Measurements from ENCODE around the gene PPP1R1C.

The PPP1R1C gene

DNA sequence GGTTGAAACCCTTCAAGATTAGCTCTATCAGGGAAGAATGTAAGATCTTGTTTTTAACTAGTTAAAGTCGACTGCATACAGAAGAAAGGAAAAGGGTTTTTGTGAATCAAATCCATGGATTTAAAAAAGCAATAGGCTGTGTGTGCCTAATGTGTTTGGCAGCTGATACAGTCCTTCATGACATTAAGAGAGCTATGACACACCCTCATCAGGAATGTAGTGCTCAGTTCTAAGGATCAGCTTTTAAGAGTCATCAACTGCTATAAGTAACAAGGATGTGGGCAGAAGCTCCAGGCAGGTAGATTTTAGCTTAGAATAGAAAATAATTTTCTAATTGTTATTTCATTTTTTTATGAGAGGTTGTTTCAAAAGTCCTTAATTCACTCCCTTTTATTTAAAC, 52.9 kb downstream of the PPP1R1C start:
- Histone ChIP-seq H3K27ac (ENCODE audit: low read depth, low read length) (no peak overlapping the region), H3K36me3 (ENCODE audit: control insufficient read depth, low read length) (no peaks in the 10 kb centered on the region), H3K4me3 (ENCODE audit: low read length) (no peak overlapping the region), H3K79me2 (ENCODE audit: control insufficient read depth, low read length) (no peaks in the 10 kb centered on the region), H4K20me1 (ENCODE audit: control insufficient read depth, insufficient read depth, low read depth, low read length) (no peaks in the 10 kb centered on the region), H3F3A (ENCODE audit: control insufficient read depth, insufficient read depth) (no peaks in the 10 kb centered on the region), H3K9me2 (replicated peaks; ENCODE audit: control insufficient read depth, low read length) (no peaks in the 10 kb centered on the region), H3K4me1 (ENCODE audit: control insufficient read depth, low read length) (peaks cover 9% of the 10 kb centered on the region), H3K4me2 (ENCODE audit: low read length) (no peak overlapping the region), H3K27me3 (ENCODE audit: control insufficient read depth, low read length) (no peaks in the 10 kb centered on the region), H3K9me3 (ENCODE audit: control insufficient read depth, insufficient read depth, low read length) (no peaks in the 10 kb centered on the region)
- TF ChIP-seq, protein P1, sequence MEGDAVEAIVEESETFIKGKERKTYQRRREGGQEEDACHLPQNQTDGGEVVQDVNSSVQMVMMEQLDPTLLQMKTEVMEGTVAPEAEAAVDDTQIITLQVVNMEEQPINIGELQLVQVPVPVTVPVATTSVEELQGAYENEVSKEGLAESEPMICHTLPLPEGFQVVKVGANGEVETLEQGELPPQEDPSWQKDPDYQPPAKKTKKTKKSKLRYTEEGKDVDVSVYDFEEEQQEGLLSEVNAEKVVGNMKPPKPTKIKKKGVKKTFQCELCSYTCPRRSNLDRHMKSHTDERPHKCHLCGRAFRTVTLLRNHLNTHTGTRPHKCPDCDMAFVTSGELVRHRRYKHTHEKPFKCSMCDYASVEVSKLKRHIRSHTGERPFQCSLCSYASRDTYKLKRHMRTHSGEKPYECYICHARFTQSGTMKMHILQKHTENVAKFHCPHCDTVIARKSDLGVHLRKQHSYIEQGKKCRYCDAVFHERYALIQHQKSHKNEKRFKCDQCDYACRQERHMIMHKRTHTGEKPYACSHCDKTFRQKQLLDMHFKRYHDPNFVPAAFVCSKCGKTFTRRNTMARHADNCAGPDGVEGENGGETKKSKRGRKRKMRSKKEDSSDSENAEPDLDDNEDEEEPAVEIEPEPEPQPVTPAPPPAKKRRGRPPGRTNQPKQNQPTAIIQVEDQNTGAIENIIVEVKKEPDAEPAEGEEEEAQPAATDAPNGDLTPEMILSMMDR (IDR thresholded peaks at IDR 0.05; ENCODE audit: low read depth, low read length, poor library complexity, severe bottlenecking): no peak
- no peak for TF ChIP-seq EZH2phosphoT487 (IDR thresholded peaks at IDR 0.05; ENCODE audit: borderline replicate concordance, low read length)

DNA sequence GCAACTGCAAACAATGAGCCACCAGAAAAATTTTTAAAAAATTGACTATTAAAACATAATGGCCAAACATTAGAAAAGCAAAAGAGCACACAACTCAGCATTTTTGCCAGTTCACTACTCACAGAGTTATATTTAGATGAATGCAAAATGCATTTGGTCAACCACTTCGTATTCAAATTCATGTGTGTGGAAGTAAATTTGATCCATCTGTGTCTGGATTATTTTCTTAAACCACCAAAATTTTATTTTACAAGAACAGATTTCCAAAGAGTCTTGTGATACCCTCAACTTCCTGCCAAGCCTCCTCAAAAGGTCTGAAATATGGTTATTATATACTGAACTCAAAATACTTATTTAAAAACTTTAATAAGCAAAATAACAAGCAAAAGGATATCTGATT, 57.4 kb downstream of the PPP1R1C start:
- TF ChIP-seq, protein P1 (IDR thresholded peaks at IDR 0.05; ENCODE audit: low read depth, low read length, poor library complexity, severe bottlenecking): no peak
- no peak for TF ChIP-seq EZH2phosphoT487 (IDR thresholded peaks at IDR 0.05; ENCODE audit: borderline replicate concordance, low read length)
- H3K9me3 ChIP-seq (ENCODE audit: control insufficient read depth, insufficient read depth, low read length): no peaks in the 10 kb centered on the region
- no peaks in the 10 kb centered on the region for H3K36me3 ChIP-seq (ENCODE audit: control insufficient read depth, low read length)

DNA sequence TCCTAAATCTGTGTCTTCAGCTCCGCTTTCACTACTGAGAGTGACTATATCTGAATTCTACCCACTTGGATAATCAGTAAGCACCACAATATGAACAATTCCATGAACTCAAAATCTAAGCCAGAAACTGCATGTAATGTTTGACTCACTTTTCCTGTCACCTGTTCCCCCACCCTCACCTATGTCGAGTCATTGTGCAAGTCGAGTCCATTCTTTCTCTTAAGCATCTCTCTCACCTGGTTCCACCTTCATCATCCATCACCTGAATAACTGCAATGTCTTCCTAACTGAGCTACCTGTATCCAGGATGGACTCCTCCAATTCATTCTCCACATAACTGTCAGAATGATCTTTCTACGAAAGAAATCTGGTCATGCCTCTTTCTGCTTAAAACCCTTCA, 58.2 kb downstream of the PPP1R1C start:
- H3K4me1 ChIP-seq (ENCODE audit: control insufficient read depth, low read length): peaks cover 9% of the 10 kb centered on the region
- H3K9me3 ChIP-seq (ENCODE audit: control insufficient read depth, insufficient read depth, low read length): no peaks in the 10 kb centered on the region
- TF ChIP-seq, protein P1 (IDR thresholded peaks at IDR 0.05; ENCODE audit: low read depth, low read length, poor library complexity, severe bottlenecking): no peak
- TF ChIP-seq EZH2phosphoT487 (IDR thresholded peaks at IDR 0.05; ENCODE audit: borderline replicate concordance, low read length): no peak
- H3K27me3 ChIP-seq (ENCODE audit: control insufficient read depth, low read length): no peaks in the 10 kb centered on the region
- no peak overlapping the region for H3K4me2 ChIP-seq (ENCODE audit: low read length)
- H3K4me3 ChIP-seq (ENCODE audit: low read length): no peak overlapping the region
- no peak overlapping the region for H3K27ac ChIP-seq (ENCODE audit: low read depth, low read length)
- H3K9me2 ChIP-seq (replicated peaks; ENCODE audit: control insufficient read depth, low read length): no peaks in the 10 kb centered on the region
- H3K36me3 ChIP-seq (ENCODE audit: control insufficient read depth, low read length): no peaks in the 10 kb centered on the region
- no peaks in the 10 kb centered on the region for H4K20me1 ChIP-seq (ENCODE audit: control insufficient read depth, insufficient read depth, low read depth, low read length)
- no peaks in the 10 kb centered on the region for H3K79me2 ChIP-seq (ENCODE audit: control insufficient read depth, low read length)
- no peaks in the 10 kb centered on the region for H3F3A ChIP-seq (ENCODE audit: control insufficient read depth, insufficient read depth)

More for the DNA sequence above, 57.4 kb downstream of the PPP1R1C start:
- H3K4me3 ChIP-seq (ENCODE audit: low read length): no peak overlapping the region
- H3F3A ChIP-seq (ENCODE audit: control insufficient read depth, insufficient read depth): no peaks in the 10 kb centered on the region
- H3K27me3 ChIP-seq (ENCODE audit: control insufficient read depth, low read length): no peaks in the 10 kb centered on the region
- peaks cover 9% of the 10 kb centered on the region for H3K4me1 ChIP-seq (ENCODE audit: control insufficient read depth, low read length)
- H3K4me2 ChIP-seq (ENCODE audit: low read length): no peak overlapping the region
- H3K9me2 ChIP-seq (replicated peaks; ENCODE audit: control insufficient read depth, low read length): no peaks in the 10 kb centered on the region
- no peaks in the 10 kb centered on the region for H4K20me1 ChIP-seq (ENCODE audit: control insufficient read depth, insufficient read depth, low read depth, low read length)
- no peak overlapping the region for H3K27ac ChIP-seq (ENCODE audit: low read depth, low read length)
- H3K79me2 ChIP-seq (ENCODE audit: control insufficient read depth, low read length): no peaks in the 10 kb centered on the region

DNA sequence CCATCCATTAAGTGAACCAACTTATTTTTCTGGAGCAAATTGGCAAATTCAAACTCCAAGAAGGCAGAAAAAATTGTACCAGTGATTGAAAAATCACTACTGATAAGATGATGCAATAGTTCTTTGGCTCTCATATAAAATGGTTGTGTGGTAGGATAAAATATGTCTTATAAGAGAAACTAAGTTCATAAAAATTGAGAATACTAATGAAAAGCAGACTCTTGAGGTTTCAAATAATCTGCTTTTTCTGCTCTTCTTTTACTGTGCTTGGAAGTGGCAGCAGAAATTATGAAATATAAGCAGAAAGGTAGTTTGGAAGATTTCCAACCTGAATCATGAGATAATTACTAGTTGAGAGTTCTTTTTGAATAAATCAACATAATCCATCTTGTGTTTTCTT, 61.9 kb downstream of the PPP1R1C start:
- TF ChIP-seq, protein P1 (IDR thresholded peaks at IDR 0.05; ENCODE audit: low read depth, low read length, poor library complexity, severe bottlenecking): no peak
- TF ChIP-seq EZH2phosphoT487 (IDR thresholded peaks at IDR 0.05; ENCODE audit: borderline replicate concordance, low read length): no peak

More for the DNA sequence above, 61.9 kb downstream of the PPP1R1C start:
- no peak overlapping the region for H3K4me2 ChIP-seq (ENCODE audit: low read length)
- H3K9me2 ChIP-seq (replicated peaks; ENCODE audit: control insufficient read depth, low read length): no peaks in the 10 kb centered on the region
- peaks cover 6% of the 10 kb centered on the region for H3K4me1 ChIP-seq (ENCODE audit: control insufficient read depth, low read length)
- no peak overlapping the region for H3K4me3 ChIP-seq (ENCODE audit: low read length)
- no peaks in the 10 kb centered on the region for H4K20me1 ChIP-seq (ENCODE audit: control insufficient read depth, insufficient read depth, low read depth, low read length)
- no peaks in the 10 kb centered on the region for H3K79me2 ChIP-seq (ENCODE audit: control insufficient read depth, low read length)
- H3K27me3 ChIP-seq (ENCODE audit: control insufficient read depth, low read length): no peaks in the 10 kb centered on the region
- no peaks in the 10 kb centered on the region for H3K9me3 ChIP-seq (ENCODE audit: control insufficient read depth, insufficient read depth, low read length)
- H3K36me3 ChIP-seq (ENCODE audit: control insufficient read depth, low read length): no peaks in the 10 kb centered on the region
- no peaks in the 10 kb centered on the region for H3F3A ChIP-seq (ENCODE audit: control insufficient read depth, insufficient read depth)
- H3K27ac ChIP-seq (ENCODE audit: low read depth, low read length): no peak overlapping the region
